HepG2 (cell line): ENCODE results near the gene KCNS1.

Experiments
- DZIP1 ChIP-seq: sonication (generic); formaldehyde crosslinking; IDR thresholded peaks from 2 replicates; pipeline ENCODE4 v1.5.0; 2020; ENCODE audit warnings: mild to moderate bottlenecking, missing genetic modification reagents
- EZH2 ChIP-seq: conservative IDR thresholded peaks from 2 replicates; pipeline ENCODE4 v1.6.1; 2012; ENCODE audit warnings: mild to moderate bottlenecking, low read depth, low read length, moderate library complexity
- FOXP1 ChIP-seq, 2 experiments: fragments of 450-650 bp in 1 of 2; IDR thresholded peaks; 2 replicates each; pipeline ENCODE4 v1.6.1; 2017 to 2018; ENCODE audit warnings: antibody characterized with exemption in 1 of 2
- NR0B2 ChIP-seq: sonication (generic); formaldehyde crosslinking; IDR thresholded peaks from 2 replicates; pipeline ENCODE4 v1.4.0; 2020; ENCODE audit warnings: mild to moderate bottlenecking, missing genetic modification reagents
- REXO4 ChIP-seq: sonication (generic); formaldehyde crosslinking; IDR thresholded peaks from 2 replicates; pipeline ENCODE4 v1.8.0; 2022; ENCODE audit warnings: missing genetic modification reagents, mild to moderate bottlenecking, borderline replicate concordance
- TCF7L2 ChIP-seq: IDR thresholded peaks from 2 replicates; pipeline ENCODE4 v1.6.1; 2011; ENCODE audit warnings: mild to moderate bottlenecking, low read depth, low read length, moderate library complexity
- TF ChIP-seq, protein P1 (sequence below): sonication (generic); formaldehyde crosslinking; IDR thresholded peaks from 2 replicates; pipeline ENCODE4 v1.5.0; 2020; ENCODE audit warnings: mild to moderate bottlenecking, missing genetic modification reagents, moderate library complexity

DNA sequence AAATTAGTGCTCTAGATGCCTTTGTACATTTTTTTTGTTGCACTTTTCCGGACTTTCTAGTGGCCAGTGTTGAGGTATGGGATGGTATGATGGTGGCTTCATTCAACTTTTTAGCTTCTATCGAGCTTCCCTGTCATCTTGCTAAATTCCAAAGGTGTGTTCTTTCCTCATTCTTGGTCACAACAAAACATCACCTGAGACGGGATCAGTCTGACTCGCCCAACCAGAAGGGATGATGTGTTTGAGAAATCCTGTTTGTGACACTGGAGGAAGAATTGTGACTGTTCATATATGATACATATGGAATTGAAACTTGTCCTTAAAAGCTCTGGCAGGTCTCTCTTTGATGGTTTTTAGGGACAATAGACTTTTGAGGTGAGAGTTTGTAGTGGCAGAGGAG lies 33.8 kb downstream of the KCNS1 start:
- TF ChIP-seq NR0B2 (CRISPR knock-in tag) (no peak), EZH2 (no peak), FOXP1 (IDR thresholded peaks at IDR 0.05) (no peak), FOXP1 (CRISPR knock-in tag; IDR thresholded peaks at IDR 0.05) (no peak), TCF7L2 (no peak), REXO4 (no peak), DZIP1 (CRISPR knock-in tag) (no peak)
- TF ChIP-seq, protein P1, sequence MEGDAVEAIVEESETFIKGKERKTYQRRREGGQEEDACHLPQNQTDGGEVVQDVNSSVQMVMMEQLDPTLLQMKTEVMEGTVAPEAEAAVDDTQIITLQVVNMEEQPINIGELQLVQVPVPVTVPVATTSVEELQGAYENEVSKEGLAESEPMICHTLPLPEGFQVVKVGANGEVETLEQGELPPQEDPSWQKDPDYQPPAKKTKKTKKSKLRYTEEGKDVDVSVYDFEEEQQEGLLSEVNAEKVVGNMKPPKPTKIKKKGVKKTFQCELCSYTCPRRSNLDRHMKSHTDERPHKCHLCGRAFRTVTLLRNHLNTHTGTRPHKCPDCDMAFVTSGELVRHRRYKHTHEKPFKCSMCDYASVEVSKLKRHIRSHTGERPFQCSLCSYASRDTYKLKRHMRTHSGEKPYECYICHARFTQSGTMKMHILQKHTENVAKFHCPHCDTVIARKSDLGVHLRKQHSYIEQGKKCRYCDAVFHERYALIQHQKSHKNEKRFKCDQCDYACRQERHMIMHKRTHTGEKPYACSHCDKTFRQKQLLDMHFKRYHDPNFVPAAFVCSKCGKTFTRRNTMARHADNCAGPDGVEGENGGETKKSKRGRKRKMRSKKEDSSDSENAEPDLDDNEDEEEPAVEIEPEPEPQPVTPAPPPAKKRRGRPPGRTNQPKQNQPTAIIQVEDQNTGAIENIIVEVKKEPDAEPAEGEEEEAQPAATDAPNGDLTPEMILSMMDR (CRISPR knock-in tag) = no peak
